MM.1S (cell line): Measurements from ENCODE around the gene CD8A.

ENCODE experiments used
- EZH2 ChIP-seq: fragments of 300-600 bp; sonication (generic); optimal IDR thresholded peaks from 2 replicates; pipeline ENCODE3; 2017; ENCODE audit warnings: low read depth, mild to moderate bottlenecking, antibody characterized with exemption, low read length, mixed read lengths
- TF ChIP-seq, protein P1 (sequence below): fragments of 300-600 bp; sonication (generic); IDR thresholded peaks from 2 replicates; pipeline ENCODE4 v1.5.1; 2016; ENCODE audit warnings: antibody characterized with exemption, low read length, mixed read lengths

GRCh38 chr2:86807133-86807467, 16.4 kb upstream of the CD8A start:
- TF ChIP-seq, protein P1, sequence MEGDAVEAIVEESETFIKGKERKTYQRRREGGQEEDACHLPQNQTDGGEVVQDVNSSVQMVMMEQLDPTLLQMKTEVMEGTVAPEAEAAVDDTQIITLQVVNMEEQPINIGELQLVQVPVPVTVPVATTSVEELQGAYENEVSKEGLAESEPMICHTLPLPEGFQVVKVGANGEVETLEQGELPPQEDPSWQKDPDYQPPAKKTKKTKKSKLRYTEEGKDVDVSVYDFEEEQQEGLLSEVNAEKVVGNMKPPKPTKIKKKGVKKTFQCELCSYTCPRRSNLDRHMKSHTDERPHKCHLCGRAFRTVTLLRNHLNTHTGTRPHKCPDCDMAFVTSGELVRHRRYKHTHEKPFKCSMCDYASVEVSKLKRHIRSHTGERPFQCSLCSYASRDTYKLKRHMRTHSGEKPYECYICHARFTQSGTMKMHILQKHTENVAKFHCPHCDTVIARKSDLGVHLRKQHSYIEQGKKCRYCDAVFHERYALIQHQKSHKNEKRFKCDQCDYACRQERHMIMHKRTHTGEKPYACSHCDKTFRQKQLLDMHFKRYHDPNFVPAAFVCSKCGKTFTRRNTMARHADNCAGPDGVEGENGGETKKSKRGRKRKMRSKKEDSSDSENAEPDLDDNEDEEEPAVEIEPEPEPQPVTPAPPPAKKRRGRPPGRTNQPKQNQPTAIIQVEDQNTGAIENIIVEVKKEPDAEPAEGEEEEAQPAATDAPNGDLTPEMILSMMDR, result no peak
- no peak for TF ChIP-seq EZH2
